ENCODE data around the gene TRIM48.
"Not testable (repeated sequence)": the region's sequence is repeated elsewhere in the genome, so short reads cannot be mapped to it uniquely, and the experiment has no call there.

Gene TRIM48, protein sequence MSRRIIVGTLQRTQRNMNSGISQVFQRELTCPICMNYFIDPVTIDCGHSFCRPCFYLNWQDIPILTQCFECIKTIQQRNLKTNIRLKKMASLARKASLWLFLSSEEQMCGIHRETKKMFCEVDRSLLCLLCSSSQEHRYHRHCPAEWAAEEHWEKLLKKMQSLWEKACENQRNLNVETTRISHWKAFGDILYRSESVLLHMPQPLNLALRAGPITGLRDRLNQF

DNA sequence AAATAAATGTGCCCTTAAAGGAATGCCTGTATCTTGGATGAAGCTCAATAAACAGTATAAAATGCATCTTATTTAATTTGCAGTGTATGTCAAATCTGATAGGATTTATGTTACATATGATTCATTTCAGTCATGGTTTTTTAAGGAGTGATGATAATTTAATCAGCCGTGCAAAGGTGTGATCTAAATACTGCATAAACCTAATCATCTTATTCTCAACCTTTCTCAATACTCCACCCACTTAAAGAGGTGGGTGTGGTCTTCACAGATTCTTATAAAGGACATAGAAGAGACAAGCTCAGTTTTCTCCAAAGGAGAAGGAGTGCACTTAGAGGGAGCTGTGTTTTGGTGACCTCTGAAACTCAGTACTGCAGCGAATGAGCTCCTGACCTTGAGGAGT lies at the start of gene TRIM48:
Gene TRIM48 (plus strand): TSS at position 301 of the 400 bp plus-strand sequence. CDS start 113 bp downstream, outside the sequence.
- not testable (repeated sequence) for DNase-seq (ENCODE audit: low read depth)

DNA sequence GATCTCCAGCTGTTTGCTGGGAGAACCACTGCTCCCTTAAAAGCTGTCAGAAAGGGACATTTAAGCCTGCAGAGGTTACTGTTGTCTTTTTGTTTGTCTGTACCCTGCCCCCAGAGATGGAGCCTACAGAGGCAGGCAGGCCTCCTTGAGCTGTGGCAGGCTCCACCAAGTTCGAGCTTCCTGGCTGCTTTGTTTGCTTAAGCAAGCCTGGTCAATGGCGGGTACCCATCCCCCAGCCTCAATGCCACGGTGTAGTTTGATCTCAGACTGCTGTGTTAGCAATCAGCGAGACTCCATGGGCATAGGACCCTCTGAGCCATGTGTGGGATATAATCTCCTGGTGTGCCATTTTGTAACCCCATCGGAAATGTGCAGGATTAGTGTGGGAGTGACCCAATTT lies 23.6 kb upstream of the TRIM48 start:
- not testable (repeated sequence) for DNase-seq (ENCODE audit: low read depth)

DNA sequence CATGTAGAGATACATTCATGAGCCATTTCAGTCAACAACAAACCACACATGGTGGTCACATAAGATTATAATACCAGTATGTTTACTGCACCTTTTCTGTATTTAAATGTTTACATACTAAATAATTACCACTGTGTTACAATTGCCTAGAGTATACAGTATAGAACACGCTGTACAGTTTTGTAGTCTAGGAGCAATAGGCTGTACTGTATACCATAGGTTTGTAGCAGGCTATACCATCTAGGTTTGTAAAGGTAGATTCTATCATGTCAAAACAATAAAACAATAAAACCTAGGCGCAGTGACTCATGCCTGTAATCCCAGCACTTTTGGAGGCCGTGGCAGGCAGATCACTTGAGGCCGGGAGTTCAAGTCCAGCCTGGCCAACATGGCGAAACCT lies 1.1 kb downstream of the TRIM48 start:
- no peak for DNase-seq (ENCODE audit: low read depth)

Measured in activated T-helper 9 cell treated with anti-CD3 and anti-CD28 coated beads, Interleukin-2, amount 50 U/mL, for 16 hours (primary cell).